Lower leg skin (tissue), 3 donors: ENCODE data around the gene CPXM2.

Experiments
- POLR2A ChIP-seq, 2 donors: fragments of 450-650 bp; IDR thresholded peaks; one replicate each; pipeline ENCODE4 v1.6.1; 2016 to 2017; ENCODE audit warnings: antibody characterized with exemption in 2 of 2, mild to moderate bottlenecking in 1 of 2, moderate library complexity in 1 of 2
- TF ChIP-seq, protein P1 (sequence below), 3 donors: fragments of 450-650 bp; IDR thresholded peaks; one replicate each; pipeline ENCODE4 v1.5.1; 2016; ENCODE audit warnings: antibody characterized with exemption in 3 of 3, mild to moderate bottlenecking in 3 of 3, moderate library complexity in 2 of 3

- TF ChIP-seq, protein P1, sequence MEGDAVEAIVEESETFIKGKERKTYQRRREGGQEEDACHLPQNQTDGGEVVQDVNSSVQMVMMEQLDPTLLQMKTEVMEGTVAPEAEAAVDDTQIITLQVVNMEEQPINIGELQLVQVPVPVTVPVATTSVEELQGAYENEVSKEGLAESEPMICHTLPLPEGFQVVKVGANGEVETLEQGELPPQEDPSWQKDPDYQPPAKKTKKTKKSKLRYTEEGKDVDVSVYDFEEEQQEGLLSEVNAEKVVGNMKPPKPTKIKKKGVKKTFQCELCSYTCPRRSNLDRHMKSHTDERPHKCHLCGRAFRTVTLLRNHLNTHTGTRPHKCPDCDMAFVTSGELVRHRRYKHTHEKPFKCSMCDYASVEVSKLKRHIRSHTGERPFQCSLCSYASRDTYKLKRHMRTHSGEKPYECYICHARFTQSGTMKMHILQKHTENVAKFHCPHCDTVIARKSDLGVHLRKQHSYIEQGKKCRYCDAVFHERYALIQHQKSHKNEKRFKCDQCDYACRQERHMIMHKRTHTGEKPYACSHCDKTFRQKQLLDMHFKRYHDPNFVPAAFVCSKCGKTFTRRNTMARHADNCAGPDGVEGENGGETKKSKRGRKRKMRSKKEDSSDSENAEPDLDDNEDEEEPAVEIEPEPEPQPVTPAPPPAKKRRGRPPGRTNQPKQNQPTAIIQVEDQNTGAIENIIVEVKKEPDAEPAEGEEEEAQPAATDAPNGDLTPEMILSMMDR (IDR thresholded peaks at IDR 0.05) = no peak
- TF ChIP-seq POLR2A (IDR thresholded peaks at IDR 0.05) = no peak
Observed at GRCh38 chr10:123912466-123912865, 20.9 kb upstream of the CPXM2 start.
